ENCODE data around the gene TAS2R40.
A peak's percentile ranks its signal among the peaks of the same experiment; 100 is the strongest.

TAS2R40 gene

GRCh38 chr7:143255564-143255963 is 33.7 kb downstream of the TAS2R40 start:
- Histone ChIP-seq H3K27me3 (ENCODE audit: insufficient read depth, poor library complexity, severe bottlenecking) (no peaks in the 10 kb centered on the region), H3K4me3 (replicated peaks; ENCODE audit: insufficient read depth, low read length) (no peak overlapping the region), H3K27ac (replicated peaks) (no peak overlapping the region)
- no peak for DNase-seq (ENCODE audit: low read depth in 1 of 2, low spot score in 1 of 2)
- TF ChIP-seq REST (IDR thresholded peaks at IDR 0.05; ENCODE audit: insufficient replicate concordance, low read depth): no peak
- TF ChIP-seq GABPA (IDR thresholded peaks at IDR 0.05; ENCODE audit: low read depth): no peak
- TF ChIP-seq, protein P1, sequence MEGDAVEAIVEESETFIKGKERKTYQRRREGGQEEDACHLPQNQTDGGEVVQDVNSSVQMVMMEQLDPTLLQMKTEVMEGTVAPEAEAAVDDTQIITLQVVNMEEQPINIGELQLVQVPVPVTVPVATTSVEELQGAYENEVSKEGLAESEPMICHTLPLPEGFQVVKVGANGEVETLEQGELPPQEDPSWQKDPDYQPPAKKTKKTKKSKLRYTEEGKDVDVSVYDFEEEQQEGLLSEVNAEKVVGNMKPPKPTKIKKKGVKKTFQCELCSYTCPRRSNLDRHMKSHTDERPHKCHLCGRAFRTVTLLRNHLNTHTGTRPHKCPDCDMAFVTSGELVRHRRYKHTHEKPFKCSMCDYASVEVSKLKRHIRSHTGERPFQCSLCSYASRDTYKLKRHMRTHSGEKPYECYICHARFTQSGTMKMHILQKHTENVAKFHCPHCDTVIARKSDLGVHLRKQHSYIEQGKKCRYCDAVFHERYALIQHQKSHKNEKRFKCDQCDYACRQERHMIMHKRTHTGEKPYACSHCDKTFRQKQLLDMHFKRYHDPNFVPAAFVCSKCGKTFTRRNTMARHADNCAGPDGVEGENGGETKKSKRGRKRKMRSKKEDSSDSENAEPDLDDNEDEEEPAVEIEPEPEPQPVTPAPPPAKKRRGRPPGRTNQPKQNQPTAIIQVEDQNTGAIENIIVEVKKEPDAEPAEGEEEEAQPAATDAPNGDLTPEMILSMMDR (IDR thresholded peaks at IDR 0.05; ENCODE audit: insufficient read depth, low read length): no peak
- no peak for TF ChIP-seq POLR2AphosphoS5 (IDR thresholded peaks at IDR 0.05; ENCODE audit: low read depth)
- TF ChIP-seq SPI1 (IDR thresholded peaks at IDR 0.05; ENCODE audit: borderline replicate concordance, low read depth): no peak

DNA sequence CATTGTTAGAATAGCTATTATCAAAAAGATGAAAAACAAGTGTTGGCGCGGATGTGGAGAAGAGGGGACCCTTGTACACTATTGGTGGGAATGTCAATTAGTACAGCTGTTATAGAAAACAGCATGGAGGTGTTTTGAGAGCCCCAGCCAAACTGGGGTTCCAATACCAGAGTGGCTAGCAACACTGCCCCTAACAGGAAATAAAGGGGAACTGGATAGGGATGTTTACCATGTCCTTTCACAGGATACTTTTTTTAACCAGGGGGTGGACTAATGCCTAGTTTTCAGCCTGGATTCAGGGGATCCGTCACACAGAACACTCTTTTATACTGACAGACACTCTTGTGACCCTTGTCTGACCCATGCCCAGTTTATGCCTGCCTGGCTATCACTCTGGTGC is 34.5 kb downstream of the TAS2R40 start:
- no peak for DNase-seq (ENCODE audit: low read depth in 1 of 2, low spot score in 1 of 2)
- Histone ChIP-seq H3K27ac (replicated peaks) (no peak overlapping the region), H3K27me3 (ENCODE audit: insufficient read depth, poor library complexity, severe bottlenecking) (no peaks in the 10 kb centered on the region), H3K4me3 (replicated peaks; ENCODE audit: insufficient read depth, low read length) (no peak overlapping the region)
- no peak for TF ChIP-seq GABPA (IDR thresholded peaks at IDR 0.05; ENCODE audit: low read depth)
- peak; percentile 66; the same call in 1 of the 2 replicates for TF ChIP-seq SPI1 (IDR thresholded peaks at IDR 0.05; ENCODE audit: borderline replicate concordance, low read depth)
- TF ChIP-seq, protein P1 (IDR thresholded peaks at IDR 0.05; ENCODE audit: insufficient read depth, low read length): peak; percentile 16

- Histone ChIP-seq H3K27me3 (ENCODE audit: insufficient read depth, poor library complexity, severe bottlenecking) (no peaks in the 10 kb centered on the region), H3K4me3 (replicated peaks; ENCODE audit: insufficient read depth, low read length) (no peak overlapping the region), H3K27ac (replicated peaks) (no peak overlapping the region)
- no peak for DNase-seq (ENCODE audit: low read depth in 1 of 2, low spot score in 1 of 2)
- TF ChIP-seq GABPA (IDR thresholded peaks at IDR 0.05; ENCODE audit: low read depth) (no peak), POLR2AphosphoS5 (IDR thresholded peaks at IDR 0.05; ENCODE audit: low read depth) (no peak), REST (IDR thresholded peaks at IDR 0.05; ENCODE audit: insufficient replicate concordance, low read depth) (no peak), SPI1 (IDR thresholded peaks at IDR 0.05; ENCODE audit: borderline replicate concordance, low read depth) (no peak)
- TF ChIP-seq, protein P1 (IDR thresholded peaks at IDR 0.05; ENCODE audit: insufficient read depth, low read length): no peak
Observed at GRCh38 chr7:143256932-143257331, 35.1 kb downstream of the TAS2R40 start.

DNA sequence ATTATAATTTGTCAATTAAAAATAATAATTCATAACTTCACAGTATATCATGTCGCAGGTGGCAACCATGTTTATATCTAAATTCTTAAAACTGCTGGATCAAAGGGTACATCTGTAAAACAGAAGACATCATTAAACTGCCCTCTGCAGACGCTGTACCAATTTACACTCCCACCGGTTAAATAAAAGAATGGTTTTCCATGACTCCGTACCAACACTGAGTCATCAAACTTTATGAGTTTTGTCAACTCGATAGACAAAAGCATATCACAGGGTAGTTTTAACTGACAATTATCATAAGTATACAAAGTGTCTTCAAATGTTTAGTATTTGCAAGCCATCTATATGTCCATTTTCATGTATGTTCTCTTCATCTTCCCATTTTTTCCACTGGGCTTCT is 35.7 kb downstream of the TAS2R40 start:
- DNase-seq (ENCODE audit: low read depth in 1 of 2, low spot score in 1 of 2): no peak
- Histone ChIP-seq H3K27me3 (ENCODE audit: insufficient read depth, poor library complexity, severe bottlenecking) (no peaks in the 10 kb centered on the region), H3K4me3 (replicated peaks; ENCODE audit: insufficient read depth, low read length) (no peak overlapping the region), H3K27ac (replicated peaks) (no peak overlapping the region)
- TF ChIP-seq, protein P1 (IDR thresholded peaks at IDR 0.05; ENCODE audit: insufficient read depth, low read length): no peak
- TF ChIP-seq GABPA (IDR thresholded peaks at IDR 0.05; ENCODE audit: low read depth): no peak
- TF ChIP-seq REST (IDR thresholded peaks at IDR 0.05; ENCODE audit: insufficient replicate concordance, low read depth): no peak
- TF ChIP-seq SPI1 (IDR thresholded peaks at IDR 0.05; ENCODE audit: borderline replicate concordance, low read depth): no peak
- TF ChIP-seq POLR2AphosphoS5 (IDR thresholded peaks at IDR 0.05; ENCODE audit: low read depth): no peak
